SU-DHL-6 (cell line): ENCODE results near the gene HCST.
A peak's percentile ranks its signal among the peaks of the same experiment; 100 is the strongest.

Experiments used
- H2AFZ ChIP-seq: fragments of 200-600 bp; sonication (generic); 2 replicates; pipeline ENCODE4 v1.6.1; 2014; ENCODE audit warnings: low read depth, mild to moderate bottlenecking, moderate library complexity, mixed read lengths, antibody characterized with exemption, low read length; ENCODE audit not compliant: severe bottlenecking
- H3F3A ChIP-seq: fragments of 200-600 bp; shearing (Covaris generic); 2 replicates; pipeline ENCODE4 v1.6.0; 2016; ENCODE audit warnings: antibody characterized with exemption, mild to moderate bottlenecking; ENCODE audit not compliant: insufficient read depth
- H3K27ac ChIP-seq: fragments of 200-600 bp; sonication (generic); 2 replicates; pipeline ENCODE4 v1.5.1; 2016; ENCODE audit warnings: low read depth, mild to moderate bottlenecking, low read length, moderate library complexity, mixed read lengths
- H3K27me3 ChIP-seq: fragments of 200-600 bp; sonication (generic), shearing (Covaris generic); 2 replicates; pipeline ENCODE4 v1.6.0; 2014; ENCODE audit warnings: mild to moderate bottlenecking, low read length
- H3K36me3 ChIP-seq: fragments of 200-600 bp; sonication (generic); 2 replicates; pipeline ENCODE4 v1.6.1; 2014; ENCODE audit warnings: mild to moderate bottlenecking, low read length, mixed read lengths
- H3K4me2 ChIP-seq: fragments of 300-600, 200-600 bp; shearing (Covaris generic), sonication (generic); 2 replicates; pipeline ENCODE4 v1.6.0; 2014; ENCODE audit warnings: low read length, low read depth, mild to moderate bottlenecking; ENCODE audit not compliant: poor library complexity, severe bottlenecking
- H3K4me3 ChIP-seq: fragments of 200-600 bp; sonication (generic); 2 replicates; pipeline ENCODE4 v1.5.1; 2014; ENCODE audit warnings: antibody characterized with exemption, low read length, mild to moderate bottlenecking, mixed read lengths; ENCODE audit not compliant: insufficient read depth, poor library complexity, severe bottlenecking
- H3K79me2 ChIP-seq: fragments of 200-600 bp; sonication (generic); 2 replicates; pipeline ENCODE4 v1.6.1; 2014; ENCODE audit warnings: mild to moderate bottlenecking, low read length, moderate library complexity; ENCODE audit not compliant: insufficient read depth
- H3K9ac ChIP-seq: fragments of 200-600 bp; sonication (generic); 2 replicates; pipeline ENCODE4 v1.7.0; 2014; ENCODE audit warnings: mild to moderate bottlenecking, low read length
- H3K9me2 ChIP-seq: fragments of 200-600 bp; sonication (generic); replicated peaks from 2 replicates; pipeline ENCODE4 v1.6.1; 2014; ENCODE audit warnings: low read length; ENCODE audit not compliant: insufficient read depth
- H3K9me3 ChIP-seq: fragments of 200-600 bp; sonication (generic); 2 replicates; pipeline ENCODE4 v1.6.1; 2014; ENCODE audit warnings: low read length, mixed read lengths; ENCODE audit not compliant: insufficient read depth
- H4K20me1 ChIP-seq: fragments of 200-600 bp; sonication (generic); 2 replicates; pipeline ENCODE4 v1.6.1; 2014; ENCODE audit warnings: low read depth, mild to moderate bottlenecking, antibody characterized with exemption, low read length, moderate library complexity, mixed read lengths
- EZH2phosphoT487 ChIP-seq: fragments of 200-600 bp; sonication (generic), shearing (Covaris generic); conservative IDR thresholded peaks from 2 replicates; pipeline ENCODE4 v1.6.1; 2018; ENCODE audit warnings: mild to moderate bottlenecking, antibody characterized with exemption, low read length, moderate library complexity, mixed read lengths
- TF ChIP-seq, protein P1 (sequence below): fragments of 200-600 bp; sonication (generic); IDR thresholded peaks from one replicate; pipeline ENCODE4 v1.5.1; 2017; ENCODE audit warnings: antibody characterized with exemption, mild to moderate bottlenecking, low read length, moderate library complexity; ENCODE audit not compliant: insufficient read depth, poor library complexity, severe bottlenecking

Gene HCST

GRCh38 chr19:35863018-35863417 lies 39.3 kb upstream of the HCST start:
- TF ChIP-seq, protein P1, sequence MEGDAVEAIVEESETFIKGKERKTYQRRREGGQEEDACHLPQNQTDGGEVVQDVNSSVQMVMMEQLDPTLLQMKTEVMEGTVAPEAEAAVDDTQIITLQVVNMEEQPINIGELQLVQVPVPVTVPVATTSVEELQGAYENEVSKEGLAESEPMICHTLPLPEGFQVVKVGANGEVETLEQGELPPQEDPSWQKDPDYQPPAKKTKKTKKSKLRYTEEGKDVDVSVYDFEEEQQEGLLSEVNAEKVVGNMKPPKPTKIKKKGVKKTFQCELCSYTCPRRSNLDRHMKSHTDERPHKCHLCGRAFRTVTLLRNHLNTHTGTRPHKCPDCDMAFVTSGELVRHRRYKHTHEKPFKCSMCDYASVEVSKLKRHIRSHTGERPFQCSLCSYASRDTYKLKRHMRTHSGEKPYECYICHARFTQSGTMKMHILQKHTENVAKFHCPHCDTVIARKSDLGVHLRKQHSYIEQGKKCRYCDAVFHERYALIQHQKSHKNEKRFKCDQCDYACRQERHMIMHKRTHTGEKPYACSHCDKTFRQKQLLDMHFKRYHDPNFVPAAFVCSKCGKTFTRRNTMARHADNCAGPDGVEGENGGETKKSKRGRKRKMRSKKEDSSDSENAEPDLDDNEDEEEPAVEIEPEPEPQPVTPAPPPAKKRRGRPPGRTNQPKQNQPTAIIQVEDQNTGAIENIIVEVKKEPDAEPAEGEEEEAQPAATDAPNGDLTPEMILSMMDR: no peak
- no peak for TF ChIP-seq EZH2phosphoT487
- no peak overlapping the region for H3K4me3 ChIP-seq
- no peaks in the 10 kb centered on the region for H4K20me1 ChIP-seq
- H3F3A ChIP-seq: no peaks in the 10 kb centered on the region
- no peaks in the 10 kb centered on the region for H3K9me3 ChIP-seq
- H3K36me3 ChIP-seq: no peaks in the 10 kb centered on the region
- no peak overlapping the region for H3K9ac ChIP-seq
- H3K27me3 ChIP-seq: no peaks in the 10 kb centered on the region
- H3K79me2 ChIP-seq: no peaks in the 10 kb centered on the region
- H3K27ac ChIP-seq: no peak overlapping the region
- H2AFZ ChIP-seq: no peak overlapping the region
- no peaks in the 10 kb centered on the region for H3K9me2 ChIP-seq
- no peak overlapping the region for H3K4me2 ChIP-seq

- peak within 1 kb of the TSS; percentile 77 for H3K4me2 ChIP-seq
- no peaks in the 10 kb centered on the region for H3K27me3 ChIP-seq
- H3K9me3 ChIP-seq: no peaks in the 10 kb centered on the region
- TF ChIP-seq EZH2phosphoT487: no peak
- TF ChIP-seq, protein P1: no peak
- H3K27ac ChIP-seq: no peak within 1 kb of the TSS
- H3K79me2 ChIP-seq: no peaks in the 10 kb centered on the region
- H3F3A ChIP-seq: no peaks in the 10 kb centered on the region
- H2AFZ ChIP-seq: no peak within 1 kb of the TSS
- H4K20me1 ChIP-seq: no peaks in the 10 kb centered on the region
- H3K9ac ChIP-seq: peak within 1 kb of the TSS; percentile 49; the same call in 1 of the 2 replicates
- H3K4me3 ChIP-seq: peak within 1 kb of the TSS; percentile 52
- no peaks in the 10 kb centered on the region for H3K9me2 ChIP-seq
- H3K36me3 ChIP-seq: no peaks in the 10 kb centered on the region
Measured at GRCh38 chr19:35868172-35868822, 34.0 kb upstream of the HCST start, which contains the start of gene APLP1. TSS of gene APLP1 (plus strand) at chr19:35868574. CDS start at chr19:35868637, 63 bp downstream.

- H4K20me1 ChIP-seq: no peaks in the 10 kb centered on the region
- no peaks in the 10 kb centered on the region for H3F3A ChIP-seq
- peak overlapping the region; percentile 49 for H3K4me3 ChIP-seq
- H3K4me2 ChIP-seq: peak overlapping the region; percentile 77
- H3K9me2 ChIP-seq: no peaks in the 10 kb centered on the region
- H3K27me3 ChIP-seq: no peaks in the 10 kb centered on the region
- H3K9me3 ChIP-seq: no peaks in the 10 kb centered on the region
- no peaks in the 10 kb centered on the region for H3K79me2 ChIP-seq
- peak overlapping the region; percentile 49; the same call in 1 of the 2 replicates for H3K9ac ChIP-seq
- no peak for TF ChIP-seq EZH2phosphoT487
- TF ChIP-seq, protein P1: no peak
- no peak overlapping the region for H3K27ac ChIP-seq
- H2AFZ ChIP-seq: no peak overlapping the region
- no peaks in the 10 kb centered on the region for H3K36me3 ChIP-seq
Measured at GRCh38 chr19:35868823-35869326, 33.5 kb upstream of the HCST start.
